Measurements from ENCODE around the gene MARCHF2. TPM values are rescaled to one million over a fixed set of nuclear protein-coding genes. Genes with fewer than 3 reads are reported as not detected.
A peak's percentile ranks its signal among the peaks of the same experiment; 100 is the strongest.
"Not testable (repeated sequence)": the region's sequence is repeated elsewhere in the genome, so short reads cannot be mapped to it uniquely, and the experiment has no call there.

The MARCHF2 gene
- total RNA-seq, 2 donors from 2014 or later: 222 to 270 TPM

GRCh38 chr19:8403098-8403819, 9.8 kb upstream of the MARCHF2 start:
- peaks cover 57% of the 10 kb centered on the region for H3K36me3 ChIP-seq
- DNase-seq (ENCODE audit: low spot score): no peak
- H3K27me3 ChIP-seq: no peaks in the 10 kb centered on the region
- H3K4me1 ChIP-seq: peaks cover 0 to 13% of the 10 kb centered on the region in 2 donors
- H3K4me3 ChIP-seq: no peak overlapping the region
- H3K9me3 ChIP-seq: no peaks in the 10 kb centered on the region
- no peak overlapping the region for H3K27ac ChIP-seq
- TF ChIP-seq, protein P1, sequence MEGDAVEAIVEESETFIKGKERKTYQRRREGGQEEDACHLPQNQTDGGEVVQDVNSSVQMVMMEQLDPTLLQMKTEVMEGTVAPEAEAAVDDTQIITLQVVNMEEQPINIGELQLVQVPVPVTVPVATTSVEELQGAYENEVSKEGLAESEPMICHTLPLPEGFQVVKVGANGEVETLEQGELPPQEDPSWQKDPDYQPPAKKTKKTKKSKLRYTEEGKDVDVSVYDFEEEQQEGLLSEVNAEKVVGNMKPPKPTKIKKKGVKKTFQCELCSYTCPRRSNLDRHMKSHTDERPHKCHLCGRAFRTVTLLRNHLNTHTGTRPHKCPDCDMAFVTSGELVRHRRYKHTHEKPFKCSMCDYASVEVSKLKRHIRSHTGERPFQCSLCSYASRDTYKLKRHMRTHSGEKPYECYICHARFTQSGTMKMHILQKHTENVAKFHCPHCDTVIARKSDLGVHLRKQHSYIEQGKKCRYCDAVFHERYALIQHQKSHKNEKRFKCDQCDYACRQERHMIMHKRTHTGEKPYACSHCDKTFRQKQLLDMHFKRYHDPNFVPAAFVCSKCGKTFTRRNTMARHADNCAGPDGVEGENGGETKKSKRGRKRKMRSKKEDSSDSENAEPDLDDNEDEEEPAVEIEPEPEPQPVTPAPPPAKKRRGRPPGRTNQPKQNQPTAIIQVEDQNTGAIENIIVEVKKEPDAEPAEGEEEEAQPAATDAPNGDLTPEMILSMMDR (IDR thresholded peaks at IDR 0.05): no peak

DNA sequence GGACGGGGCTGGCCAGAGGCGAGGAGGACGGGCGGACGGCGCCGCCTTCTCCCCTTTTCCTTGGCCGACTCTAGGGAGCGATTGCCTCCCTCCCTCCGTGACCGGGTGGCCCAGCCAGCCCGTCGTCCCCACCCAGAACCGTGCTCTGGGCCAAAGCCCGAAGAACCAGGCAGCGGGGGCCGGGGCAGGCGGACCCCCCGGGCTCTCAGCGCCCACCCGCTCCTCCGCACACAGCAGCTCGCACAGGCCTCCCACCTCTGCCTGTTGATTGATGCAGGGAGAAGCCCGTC, 9.3 kb upstream of the MARCHF2 start:
- peaks cover 57% of the 10 kb centered on the region for H3K36me3 ChIP-seq
- DNase-seq (ENCODE audit: low spot score): no peak

GRCh38 chr19:8404391-8405151, 8.5 kb upstream of the MARCHF2 start:
- H3K4me3 ChIP-seq: no peak overlapping the region
- peaks cover 54% of the 10 kb centered on the region for H3K36me3 ChIP-seq
- TF ChIP-seq, protein P1 (IDR thresholded peaks at IDR 0.05): no peak
- no peak for DNase-seq (ENCODE audit: low spot score)
- peaks cover 0 to 10% of the 10 kb centered on the region in 2 donors for H3K4me1 ChIP-seq
- H3K27me3 ChIP-seq: no peaks in the 10 kb centered on the region
- H3K27ac ChIP-seq: peak overlapping the region; percentile 55 to 62
- no peaks in the 10 kb centered on the region for H3K9me3 ChIP-seq

More for the DNA sequence above, 9.3 kb upstream of the MARCHF2 start:
- no peaks in the 10 kb centered on the region for H3K9me3 ChIP-seq
- H3K4me1 ChIP-seq: peaks cover 0 to 10% of the 10 kb centered on the region in 2 donors
- H3K4me3 ChIP-seq: no peak overlapping the region
- TF ChIP-seq, protein P1 (IDR thresholded peaks at IDR 0.05): no peak
- no peaks in the 10 kb centered on the region for H3K27me3 ChIP-seq
- H3K27ac ChIP-seq: no peak overlapping the region

DNA sequence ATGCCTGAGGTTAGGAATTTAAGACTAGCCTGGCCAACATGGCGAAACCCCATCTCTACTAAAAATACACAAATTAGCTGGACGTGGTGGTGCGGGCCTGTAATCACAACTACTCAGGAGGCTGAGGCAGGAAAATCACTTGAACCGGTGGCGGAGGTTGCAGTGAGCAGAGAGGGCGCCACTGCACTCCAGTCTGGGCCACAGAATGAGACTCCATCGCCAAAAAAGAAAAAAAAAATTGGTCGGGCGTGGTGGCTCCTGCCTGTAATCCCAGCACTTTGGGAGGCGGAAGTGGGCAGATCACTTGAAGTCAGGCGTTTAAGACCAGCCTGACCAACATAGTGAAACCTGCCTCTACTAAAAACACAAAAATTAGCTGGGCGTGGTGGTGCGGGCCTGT, 2.4 kb upstream of the MARCHF2 start:
- DNase-seq (ENCODE audit: low spot score); H3K27me3 ChIP-seq; H3K27ac ChIP-seq; H3K36me3 ChIP-seq; H3K4me3 ChIP-seq; H3K9me3 ChIP-seq: not testable (repeated sequence)
- H3K4me1 ChIP-seq: peaks cover 0 to 19% of the 10 kb centered on the region in 2 donors

- peak overlapping the region; percentile 87 to 89 for H3K4me3 ChIP-seq
- H3K36me3 ChIP-seq: no peaks in the 10 kb centered on the region
- H3K9me3 ChIP-seq: no peaks in the 10 kb centered on the region
- H3K27me3 ChIP-seq: no peaks in the 10 kb centered on the region
- TF ChIP-seq, protein P1 (IDR thresholded peaks at IDR 0.05): no peak
- no peak for DNase-seq (ENCODE audit: low spot score)
- H3K27ac ChIP-seq: peak overlapping the region; percentile 71 to 82
- peaks cover 0 to 45% of the 10 kb centered on the region in 2 donors for H3K4me1 ChIP-seq
These were observed 507 bp downstream of the MARCHF2 start for GRCh38 chr19:8413629-8413995.

- H3K4me3 ChIP-seq: no peak overlapping the region
- peaks cover 3% of the 10 kb centered on the region for H3K36me3 ChIP-seq
- peaks cover 0 to 48% of the 10 kb centered on the region in 2 donors for H3K4me1 ChIP-seq
- TF ChIP-seq, protein P1 (IDR thresholded peaks at IDR 0.05): no peak
- no peak for DNase-seq (ENCODE audit: low spot score)
- no peaks in the 10 kb centered on the region for H3K9me3 ChIP-seq
- peak overlapping the region; percentile 16 to 41 for H3K27ac ChIP-seq
- H3K27me3 ChIP-seq: no peaks in the 10 kb centered on the region
These were observed 3.7 kb downstream of the MARCHF2 start for GRCh38 chr19:8416796-8417195.

Data from right atrium auricular region (tissue), 2 donors.